Measurements from ENCODE around the gene TLN1.

TLN1 gene

DNA sequence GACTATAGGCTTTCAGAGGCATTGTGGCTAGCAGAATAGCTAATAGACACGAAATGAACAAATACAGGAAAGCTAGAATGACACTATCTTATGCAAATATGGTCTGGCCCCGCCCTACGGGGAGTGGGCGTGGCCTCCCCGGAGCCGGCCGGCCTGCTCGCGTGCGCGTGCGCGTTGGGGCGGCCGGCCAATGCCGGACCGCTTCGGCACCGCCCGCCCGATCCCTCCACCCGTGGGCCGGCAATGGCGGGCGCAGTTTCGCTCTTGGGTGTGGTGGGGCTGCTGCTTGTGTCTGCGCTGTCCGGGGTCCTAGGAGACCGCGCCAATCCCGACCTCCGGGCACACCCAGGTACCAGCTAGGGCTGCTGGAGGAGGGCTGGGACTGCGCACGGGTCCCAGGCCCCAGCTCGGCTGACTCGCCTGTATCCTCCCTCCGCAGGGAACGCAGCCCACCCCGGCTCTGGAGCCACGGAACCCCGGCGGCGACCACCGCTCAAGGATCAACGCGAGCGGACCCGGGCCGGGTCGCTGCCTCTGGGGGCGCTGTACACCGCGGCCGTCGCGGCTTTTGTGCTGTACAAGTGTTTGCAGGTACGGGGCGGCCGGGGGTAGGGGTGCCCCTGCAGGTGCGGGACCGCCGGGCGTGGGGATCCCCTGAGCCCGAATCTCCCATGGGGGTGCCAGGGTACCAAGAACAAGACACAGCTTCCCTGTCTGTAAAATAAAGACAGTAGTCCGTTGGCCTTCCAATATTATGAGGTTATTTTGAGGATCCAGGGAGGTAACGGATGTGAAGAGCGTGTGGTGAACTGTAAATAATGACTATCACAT lies 73.6 kb downstream of the TLN1 start, which contains the start of gene CCDC107:
CCDC107 (plus strand) TSS at position 156 of the 831 bp plus-strand sequence; CDS start at position 244, 88 bp downstream.
- H3K9me3 ChIP-seq (ENCODE audit: control insufficient read depth, insufficient read depth, low read length), result no peaks in the 10 kb centered on the region
- H3F3A ChIP-seq (ENCODE audit: control insufficient read depth, insufficient read depth), result peaks cover 14% of the 10 kb centered on the region
- no peaks in the 10 kb centered on the region for H3K9me2 ChIP-seq (replicated peaks; ENCODE audit: control insufficient read depth, low read length)
- H4K20me1 ChIP-seq (ENCODE audit: control insufficient read depth, insufficient read depth, low read depth, low read length), result no peaks in the 10 kb centered on the region
- H3K36me3 ChIP-seq (ENCODE audit: control insufficient read depth, low read length), result peaks cover 43% of the 10 kb centered on the region
- peaks cover 30% of the 10 kb centered on the region for H3K79me2 ChIP-seq (ENCODE audit: control insufficient read depth, low read length)
- peak within 1 kb of the TSS; percentile 78 for H3K4me2 ChIP-seq (ENCODE audit: low read length)
- H3K4me1 ChIP-seq (ENCODE audit: control insufficient read depth, low read length), result peaks cover 56% of the 10 kb centered on the region
- H3K27me3 ChIP-seq (ENCODE audit: control insufficient read depth, low read length), result no peaks in the 10 kb centered on the region
- peak within 1 kb of the TSS; percentile 71 for H3K27ac ChIP-seq (ENCODE audit: low read depth, low read length)
- H3K4me3 ChIP-seq (ENCODE audit: low read length), result peak within 1 kb of the TSS; percentile 82
- TF ChIP-seq EZH2phosphoT487 (IDR thresholded peaks at IDR 0.05; ENCODE audit: borderline replicate concordance, low read length), result no peak
- TF ChIP-seq, protein P1, sequence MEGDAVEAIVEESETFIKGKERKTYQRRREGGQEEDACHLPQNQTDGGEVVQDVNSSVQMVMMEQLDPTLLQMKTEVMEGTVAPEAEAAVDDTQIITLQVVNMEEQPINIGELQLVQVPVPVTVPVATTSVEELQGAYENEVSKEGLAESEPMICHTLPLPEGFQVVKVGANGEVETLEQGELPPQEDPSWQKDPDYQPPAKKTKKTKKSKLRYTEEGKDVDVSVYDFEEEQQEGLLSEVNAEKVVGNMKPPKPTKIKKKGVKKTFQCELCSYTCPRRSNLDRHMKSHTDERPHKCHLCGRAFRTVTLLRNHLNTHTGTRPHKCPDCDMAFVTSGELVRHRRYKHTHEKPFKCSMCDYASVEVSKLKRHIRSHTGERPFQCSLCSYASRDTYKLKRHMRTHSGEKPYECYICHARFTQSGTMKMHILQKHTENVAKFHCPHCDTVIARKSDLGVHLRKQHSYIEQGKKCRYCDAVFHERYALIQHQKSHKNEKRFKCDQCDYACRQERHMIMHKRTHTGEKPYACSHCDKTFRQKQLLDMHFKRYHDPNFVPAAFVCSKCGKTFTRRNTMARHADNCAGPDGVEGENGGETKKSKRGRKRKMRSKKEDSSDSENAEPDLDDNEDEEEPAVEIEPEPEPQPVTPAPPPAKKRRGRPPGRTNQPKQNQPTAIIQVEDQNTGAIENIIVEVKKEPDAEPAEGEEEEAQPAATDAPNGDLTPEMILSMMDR (IDR thresholded peaks at IDR 0.05; ENCODE audit: low read depth, low read length, poor library complexity, severe bottlenecking), result peak; percentile 80

DNA sequence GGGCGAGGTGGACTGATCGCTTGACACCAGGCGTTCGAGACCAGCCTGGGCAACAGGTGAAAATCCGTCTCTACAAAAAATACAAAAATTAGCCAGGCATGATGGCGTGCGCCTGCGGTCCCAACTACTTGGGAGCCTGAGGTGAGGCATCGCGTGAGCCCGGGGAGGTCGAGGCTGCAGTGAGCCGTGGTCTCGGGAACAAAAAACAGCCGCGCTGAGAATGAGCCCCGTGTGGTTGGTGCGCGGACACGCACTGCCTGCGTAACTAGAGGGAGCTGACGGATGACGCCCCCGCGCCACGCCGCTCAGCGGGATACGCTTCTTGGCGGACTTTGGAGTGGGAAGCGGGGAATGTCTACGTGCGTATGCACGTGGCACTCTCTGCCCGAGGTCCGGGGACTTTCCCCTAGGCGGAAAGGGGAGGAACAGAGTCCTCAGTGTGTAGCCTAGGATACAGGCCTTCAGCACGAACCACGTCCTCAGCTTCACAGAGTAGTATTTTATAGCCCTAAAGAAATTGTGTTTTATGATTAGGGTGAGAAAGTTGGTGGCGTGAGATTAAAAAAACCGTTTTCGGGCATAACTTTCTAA lies 74.4 kb downstream of the TLN1 start, which contains the start of gene RMRP:
RMRP (minus strand) TSS at position 474 of the 591 bp plus-strand sequence.
- Histone ChIP-seq H3K79me2 (ENCODE audit: control insufficient read depth, low read length) (peaks cover 24% of the 10 kb centered on the region), H3K4me1 (ENCODE audit: control insufficient read depth, low read length) (peaks cover 49% of the 10 kb centered on the region), H3K36me3 (ENCODE audit: control insufficient read depth, low read length) (peaks cover 36% of the 10 kb centered on the region), H3F3A (ENCODE audit: control insufficient read depth, insufficient read depth) (peaks cover 14% of the 10 kb centered on the region), H3K27me3 (ENCODE audit: control insufficient read depth, low read length) (no peaks in the 10 kb centered on the region), H3K9me2 (replicated peaks; ENCODE audit: control insufficient read depth, low read length) (no peaks in the 10 kb centered on the region), H3K4me2 (ENCODE audit: low read length) (peak within 1 kb of the TSS; percentile 78), H4K20me1 (ENCODE audit: control insufficient read depth, insufficient read depth, low read depth, low read length) (no peaks in the 10 kb centered on the region), H3K4me3 (ENCODE audit: low read length) (peak within 1 kb of the TSS; percentile 82), H3K9me3 (ENCODE audit: control insufficient read depth, insufficient read depth, low read length) (no peaks in the 10 kb centered on the region), H3K27ac (ENCODE audit: low read depth, low read length) (peak within 1 kb of the TSS; percentile 71)
- TF ChIP-seq, protein P1 (IDR thresholded peaks at IDR 0.05; ENCODE audit: low read depth, low read length, poor library complexity, severe bottlenecking), result no peak
- TF ChIP-seq EZH2phosphoT487 (IDR thresholded peaks at IDR 0.05; ENCODE audit: borderline replicate concordance, low read length), result no peak

DNA sequence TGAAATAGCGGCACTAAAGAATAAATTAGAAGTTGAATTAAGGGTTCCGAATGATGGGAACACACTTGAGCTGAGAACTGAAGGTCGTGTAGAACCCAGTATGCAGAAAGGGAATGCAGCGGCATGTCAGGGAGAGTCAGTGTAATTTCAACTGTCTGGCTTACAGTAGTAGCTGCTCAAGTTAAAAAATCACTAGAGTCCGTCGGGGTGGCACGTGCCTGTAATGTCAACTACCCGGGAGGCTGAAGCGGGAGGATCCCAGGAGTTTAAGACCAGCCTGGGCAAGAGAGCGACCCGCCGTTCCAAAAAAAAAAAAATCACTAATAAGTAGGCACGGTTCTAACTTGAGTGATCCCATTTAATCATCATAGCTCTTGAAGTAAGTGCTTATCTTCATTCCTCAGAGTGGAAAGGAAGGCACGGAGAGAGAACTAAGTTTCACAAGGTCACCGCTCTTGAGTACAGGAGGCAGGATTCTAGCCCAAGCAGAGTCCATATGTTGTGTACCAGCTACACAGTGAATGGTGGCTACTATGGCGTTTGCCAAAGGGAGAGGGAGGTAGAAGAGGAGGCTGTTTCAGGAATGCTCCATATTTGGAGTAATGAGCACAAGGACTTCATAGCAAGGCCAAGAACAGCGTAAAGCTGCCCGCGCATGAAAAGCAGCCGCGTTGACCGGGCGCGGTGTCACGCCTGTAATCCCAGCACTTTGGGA lies 75.0 kb downstream of the TLN1 start:
- peak overlapping the region; percentile 71; the same call in 1 of the 2 replicates for H3K27ac ChIP-seq (ENCODE audit: low read depth, low read length)
- peak overlapping the region; percentile 82 for H3K4me3 ChIP-seq (ENCODE audit: low read length)
- no peaks in the 10 kb centered on the region for H3K27me3 ChIP-seq (ENCODE audit: control insufficient read depth, low read length)
- TF ChIP-seq EZH2phosphoT487 (IDR thresholded peaks at IDR 0.05; ENCODE audit: borderline replicate concordance, low read length), result no peak
- TF ChIP-seq, protein P1 (IDR thresholded peaks at IDR 0.05; ENCODE audit: low read depth, low read length, poor library complexity, severe bottlenecking), result no peak
- no peaks in the 10 kb centered on the region for H3K9me3 ChIP-seq (ENCODE audit: control insufficient read depth, insufficient read depth, low read length)
- H4K20me1 ChIP-seq (ENCODE audit: control insufficient read depth, insufficient read depth, low read depth, low read length), result no peaks in the 10 kb centered on the region
- peaks cover 29% of the 10 kb centered on the region for H3K36me3 ChIP-seq (ENCODE audit: control insufficient read depth, low read length)
- no peaks in the 10 kb centered on the region for H3K9me2 ChIP-seq (replicated peaks; ENCODE audit: control insufficient read depth, low read length)
- peaks cover 47% of the 10 kb centered on the region for H3K4me1 ChIP-seq (ENCODE audit: control insufficient read depth, low read length)
- H3K79me2 ChIP-seq (ENCODE audit: control insufficient read depth, low read length), result peaks cover 18% of the 10 kb centered on the region
- H3F3A ChIP-seq (ENCODE audit: control insufficient read depth, insufficient read depth), result peaks cover 14% of the 10 kb centered on the region
- peak overlapping the region; percentile 78 for H3K4me2 ChIP-seq (ENCODE audit: low read length)

All from DOHH2 (cell line).